GM12878 (cell line): ENCODE measurements around the gene COL19A1. TPM values are rescaled to one million over a fixed set of nuclear protein-coding genes. Genes with fewer than 3 reads are reported as not detected.

ENCODE experiments used
- ATF2 ChIP-seq: IDR thresholded peaks from 2 replicates; pipeline ENCODE4 v1.6.1; 2012; ENCODE audit warnings: low read length, inconsistent platforms
- BCL11A ChIP-seq: IDR thresholded peaks from 2 replicates; pipeline ENCODE4 v1.6.1; 2011; ENCODE audit warnings: low read depth, low read length
- CBX3 ChIP-seq: fragments of 200-600 bp; sonication (generic); IDR thresholded peaks from 2 replicates; pipeline ENCODE4 v1.6.1; 2016; ENCODE audit warnings: low read depth, borderline replicate concordance
- CEBPB ChIP-seq, 2 experiments: fragments of 150-350 bp in 1 of 2; IDR thresholded peaks; 2 replicates each; pipeline ENCODE4 v1.6.1; 2012 to 2014; ENCODE audit warnings: low read depth in 2 of 2, low read length in 2 of 2, borderline replicate concordance in 1 of 2, inconsistent platforms in 1 of 2
- CHD1 ChIP-seq: IDR thresholded peaks from 2 replicates; pipeline ENCODE4 v1.6.1; 2012; ENCODE audit warnings: low read depth, low read length, improper control_type of control experiment
- CHD4 ChIP-seq: fragments of 200-600 bp; sonication (generic); IDR thresholded peaks from 2 replicates; pipeline ENCODE4 v1.6.1; 2016; ENCODE audit warnings: mild to moderate bottlenecking
- E2F4 ChIP-seq: IDR thresholded peaks from 2 replicates; pipeline ENCODE4 v1.6.1; 2012; ENCODE audit warnings: low read depth, low read length, improper control_type of control experiment
- ESRRA ChIP-seq: IDR thresholded peaks from 2 replicates; pipeline ENCODE4 v1.6.1; 2012; ENCODE audit warnings: mild to moderate bottlenecking, low read length, improper control_type of control experiment
- EZH2 ChIP-seq: IDR thresholded peaks from 2 replicates; pipeline ENCODE4 v1.6.1; 2012; ENCODE audit warnings: low read depth, mild to moderate bottlenecking, control low read depth, inconsistent platforms, low read length, borderline replicate concordance; ENCODE audit not compliant: control insufficient read depth
- FOS ChIP-seq: IDR thresholded peaks from 3 replicates; pipeline ENCODE4 v1.6.1; 2011; ENCODE audit warnings: borderline replicate concordance; ENCODE audit not compliant: insufficient read length; ENCODE audit errors: extremely low read depth
- FOXK2 ChIP-seq: fragments of 450-650 bp; IDR thresholded peaks from 2 replicates; pipeline ENCODE4 v1.6.1; 2017; ENCODE audit warnings: mild to moderate bottlenecking, moderate library complexity
- GABPA ChIP-seq: IDR thresholded peaks from 2 replicates; pipeline ENCODE4 v1.6.1; 2014; ENCODE audit warnings: antibody characterized with exemption, low read depth, mild to moderate bottlenecking, inconsistent platforms
- GATAD2B ChIP-seq: fragments of 450-650 bp; conservative IDR thresholded peaks from 2 replicates; pipeline ENCODE4 v1.6.1; 2017; ENCODE audit warnings: low read depth, mild to moderate bottlenecking, moderate library complexity
- IRF3 ChIP-seq: fragments of 450-650 bp; IDR thresholded peaks from 2 replicates; pipeline ENCODE4 v1.6.1; 2014; ENCODE audit warnings: mild to moderate bottlenecking
- LARP7 ChIP-seq: fragments of 450-650 bp; IDR thresholded peaks from 2 replicates; pipeline ENCODE4 v1.6.1; 2017; ENCODE audit warnings: mild to moderate bottlenecking
- POLR2AphosphoS5 ChIP-seq: IDR thresholded peaks from 2 replicates; pipeline ENCODE4 v1.6.1; 2011; ENCODE audit warnings: mild to moderate bottlenecking, low read length, inconsistent platforms
- RAD51 ChIP-seq: fragments of 450-650 bp; IDR thresholded peaks from 2 replicates; pipeline ENCODE4 v1.6.1; 2016; ENCODE audit warnings: moderate library complexity, mild to moderate bottlenecking, inconsistent platforms
- REST ChIP-seq: IDR thresholded peaks from 2 replicates; pipeline ENCODE4 v1.6.1; 2012; ENCODE audit warnings: mild to moderate bottlenecking, low read depth, low read length
- RFX5 ChIP-seq: IDR thresholded peaks from 2 replicates; pipeline ENCODE4 v1.6.1; 2011; ENCODE audit warnings: low read depth, low read length, improper control_type of control experiment
- RUNX3 ChIP-seq: IDR thresholded peaks from 2 replicates; pipeline ENCODE4 v1.6.1; 2012; ENCODE audit warnings: low read length, inconsistent platforms
- SIN3A ChIP-seq: IDR thresholded peaks from 2 replicates; pipeline ENCODE4 v1.6.1; 2012; ENCODE audit warnings: low read depth, low read length, improper control_type of control experiment
- SREBF1 ChIP-seq: IDR thresholded peaks from 2 replicates; pipeline ENCODE4 v1.6.1; 2012; ENCODE audit warnings: mild to moderate bottlenecking, low read length
- WRNIP1 ChIP-seq: IDR thresholded peaks from 2 replicates; pipeline ENCODE4 v1.6.1; 2011; ENCODE audit warnings: low read depth, low read length, improper control_type of control experiment, borderline replicate concordance
- ZNF622 ChIP-seq: fragments of 450-650 bp; IDR thresholded peaks from 2 replicates; pipeline ENCODE4 v1.6.1; 2017; ENCODE audit warnings: mild to moderate bottlenecking, inconsistent platforms
- polyA plus RNA-seq, 11 experiments: library from polyadenylated mRNA; depleted of rRNA in 4 of 11; unstranded in 6 of 11; stranded (reverse) in 5 of 11; fragments of >200 nt; fragmentation: Nextera tagmentation in 4 of 11; fragmentation: Illumina TruSeq in 1 of 11; extraction: Ambion mirVana in 4 of 11; extraction: Trizol in 1 of 11; gene quantifications; 1 replicate in 1 of 11; 2 replicates in 10 of 11; pipeline versions ENCODE4 v1.2.1 to v1.2.3, GENCODE V29; 2011 to 2016; ENCODE audit warnings: inconsistent platforms in 2 of 11, missing spikeins in 2 of 11, low read depth in 1 of 11
- total RNA-seq, 4 experiments: library from RNA; depleted of rRNA in 3 of 4; stranded (reverse); fragments of >200 nt in 3 of 4; fragmentation: Illumina TruSeq in 1 of 4; extraction: Trizol in 1 of 4; gene quantifications; 2 replicates each; pipeline versions ENCODE4 v1.2.1 to v1.2.3, GENCODE V29; 2013 to 2021

Gene COL19A1
- total and polyA plus RNA-seq, 10 of the 15 experiments (the other 5 are each of a cell fraction or from before 2014, with no cell fraction given): 1.1 to 13.5 (median 4.1) TPM

- TF ChIP-seq REST (no peak), CHD4 (no peak), LARP7 (peak; percentile 100), RAD51 (0 out of 2 replicates have a peak, but pooled peaks have one; percentile 43), ESRRA (no peak), ATF2 (no peak; the same call in 1 of the 2 replicates), POLR2AphosphoS5 (peak; percentile 14; the same call in 1 of the 2 replicates), GABPA (no peak), EZH2 (no peak), ZNF622 (no peak; the same call in 1 of the 2 replicates), E2F4 (no peak; the same call in 1 of the 2 replicates), CEBPB (IDR thresholded peaks at IDR 0.05; ENCODE audit: borderline replicate concordance in 1 of 2, low read depth in 2 of 2, low read length in 2 of 2) (no peak), GATAD2B (peak; percentile 90), SREBF1 (no peak), BCL11A (no peak), CHD1 (no peak; the same call in 1 of the 2 replicates), IRF3 (no peak), RUNX3 (peak; percentile 54), FOS (no peak), SIN3A (peak; percentile 74; the same call in 1 of the 2 replicates), FOXK2 (no peak), RFX5 (no peak), CBX3 (no peak), WRNIP1 (0 out of 2 replicates have a peak, but pooled peaks have one; percentile 88)
Observed at GRCh38 chr6:69866770-69867638, 648 bp downstream of the COL19A1 start (continued).
